OCI-LY3 (cell line): ENCODE measurements around the gene ELP2.
"Not testable (repeated sequence)": the region's sequence is repeated elsewhere in the genome, so short reads cannot be mapped to it uniquely, and the experiment has no call there.

Experiments used
- H2AFZ ChIP-seq: fragments of 200-600, 300-600 bp; shearing (Covaris generic); 2 replicates; pipeline ENCODE4 v1.6.0; 2014; ENCODE audit warnings: antibody characterized with exemption, low read depth, low read length
- H3K27ac ChIP-seq: fragments of 200-600, 300-600 bp; sonication (generic); 2 replicates; pipeline ENCODE4 v1.5.1; 2014; ENCODE audit warnings: mild to moderate bottlenecking, low read length, moderate library complexity, mixed read lengths
- H3K27me3 ChIP-seq: fragments of 200-600, 300-600 bp; sonication (generic); 2 replicates; pipeline ENCODE4 v1.6.1; 2014; ENCODE audit warnings: low read depth, low read length, mixed read lengths
- H3K36me3 ChIP-seq: fragments of 200-600, 300-600 bp; sonication (generic); replicated peaks from 2 replicates; pipeline ENCODE3; 2014; ENCODE audit warnings: low read depth, low read length, mixed read lengths
- H3K4me1 ChIP-seq: fragments of 300-600, 200-600 bp; sonication (generic); 2 replicates; pipeline ENCODE4 v1.6.1; 2014; ENCODE audit warnings: low read length, mixed read lengths
- H3K4me2 ChIP-seq: fragments of 200-600, 300-600 bp; sonication (generic); 2 replicates; pipeline ENCODE4 v1.6.1; 2014; ENCODE audit warnings: low read length, mixed read lengths
- H3K4me3 ChIP-seq: fragments of 300-600, 200-600 bp; sonication (generic); 2 replicates; pipeline ENCODE4 v1.5.1; 2014; ENCODE audit warnings: antibody characterized with exemption, mild to moderate bottlenecking, low read length, moderate library complexity
- H3K79me2 ChIP-seq: fragments of 300-600, 200-600 bp; shearing (Covaris generic); 2 replicates; pipeline ENCODE4 v1.6.1; 2014; ENCODE audit warnings: mild to moderate bottlenecking, low read length, mixed read lengths
- H3K9ac ChIP-seq: fragments of 300-600, 200-600 bp; shearing (Covaris generic); 2 replicates; pipeline ENCODE4 v1.6.0; 2014; ENCODE audit warnings: mild to moderate bottlenecking, low read length, moderate library complexity
- H3K9me3 ChIP-seq: fragments of 200-600, 300-600 bp; shearing (Covaris generic); 2 replicates; pipeline ENCODE4 v1.6.1; 2014; ENCODE audit warnings: low read length, mixed read lengths; ENCODE audit not compliant: insufficient read depth
- H4K20me1 ChIP-seq: fragments of 200-600, 300-600 bp; sonication (generic); 2 replicates; pipeline ENCODE4 v1.6.1; 2016; ENCODE audit warnings: low read length, mixed read lengths; ENCODE audit not compliant: insufficient read depth
- CTCF ChIP-seq: fragments of 200-600, 300-600 bp; sonication (generic); IDR thresholded peaks from 2 replicates; pipeline ENCODE4 v1.5.1; 2014; ENCODE audit warnings: antibody characterized with exemption, low read length, low read depth
- EZH2phosphoT487 ChIP-seq: fragments of 200-600 bp; shearing (Covaris generic); IDR thresholded peaks from 2 replicates; pipeline ENCODE4 v1.6.1; 2018; ENCODE audit warnings: antibody characterized with exemption, mixed run types, low read depth

The ELP2 gene

GRCh38 chr18:36203360-36203895, 73.7 kb downstream of the ELP2 start:
- H2AFZ ChIP-seq: no peak overlapping the region
- no peaks in the 10 kb centered on the region for H3K27me3 ChIP-seq
- H3K9ac ChIP-seq: no peak overlapping the region
- no peaks in the 10 kb centered on the region for H3K4me1 ChIP-seq
- no peak overlapping the region for H3K4me2 ChIP-seq
- H4K20me1 ChIP-seq: no peaks in the 10 kb centered on the region
- no peak overlapping the region for H3K27ac ChIP-seq
- no peaks in the 10 kb centered on the region for H3K9me3 ChIP-seq
- no peaks in the 10 kb centered on the region for H3K36me3 ChIP-seq
- no peaks in the 10 kb centered on the region for H3K79me2 ChIP-seq
- TF ChIP-seq EZH2phosphoT487 (no peak), CTCF (no peak)
- H3K4me3 ChIP-seq: no peak overlapping the region

- Histone ChIP-seq H4K20me1 (no peaks in the 10 kb centered on the region), H3K79me2 (no peaks in the 10 kb centered on the region), H3K9me3 (no peaks in the 10 kb centered on the region), H3K36me3 (no peaks in the 10 kb centered on the region), H2AFZ (no peak overlapping the region), H3K27ac (no peak overlapping the region), H3K4me2 (no peak overlapping the region), H3K4me3 (no peak overlapping the region), H3K4me1 (no peaks in the 10 kb centered on the region), H3K9ac (no peak overlapping the region), H3K27me3 (no peaks in the 10 kb centered on the region)
- TF ChIP-seq EZH2phosphoT487: no peak
- TF ChIP-seq CTCF: no peak
Measured at GRCh38 chr18:36205166-36205565, 75.5 kb downstream of the ELP2 start.

- Histone ChIP-seq H4K20me1 (no peaks in the 10 kb centered on the region), H3K36me3 (no peaks in the 10 kb centered on the region), H3K9ac (no peak overlapping the region), H3K4me2 (no peak overlapping the region), H3K9me3 (no peaks in the 10 kb centered on the region), H3K79me2 (no peaks in the 10 kb centered on the region), H3K4me3 (no peak overlapping the region), H2AFZ (no peak overlapping the region), H3K27ac (no peak overlapping the region), H3K4me1 (no peaks in the 10 kb centered on the region), H3K27me3 (no peaks in the 10 kb centered on the region)
- no peak for TF ChIP-seq EZH2phosphoT487
- no peak for TF ChIP-seq CTCF
Measured at GRCh38 chr18:36207303-36207702, 77.6 kb downstream of the ELP2 start.

DNA sequence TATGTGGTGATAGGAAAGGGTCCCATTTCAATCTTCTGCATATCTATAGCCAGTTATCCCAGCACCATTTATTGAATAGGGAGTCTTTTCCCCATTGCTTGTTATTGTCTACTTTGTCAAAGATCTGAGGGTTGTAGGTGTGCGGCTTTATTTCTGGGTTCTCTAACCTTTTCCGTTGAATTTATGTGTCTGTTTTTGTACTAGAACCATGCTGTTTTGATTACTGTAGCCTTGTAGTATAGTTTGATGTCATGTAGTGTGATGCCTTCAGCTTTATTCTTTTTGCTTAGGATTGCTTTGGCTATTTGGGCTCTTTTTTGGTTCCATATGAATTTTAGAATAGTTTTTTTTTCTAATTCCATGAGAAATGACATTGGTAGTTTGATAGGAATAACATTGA, 78.3 kb downstream of the ELP2 start:
- H4K20me1 ChIP-seq, H3K27me3 ChIP-seq, H3K36me3 ChIP-seq, H3K27ac ChIP-seq, H3K9ac ChIP-seq, H3K79me2 ChIP-seq, H3K4me1 ChIP-seq, H3K4me3 ChIP-seq, H3K4me2 ChIP-seq, H3K9me3 ChIP-seq, H2AFZ ChIP-seq: not testable (repeated sequence)

DNA sequence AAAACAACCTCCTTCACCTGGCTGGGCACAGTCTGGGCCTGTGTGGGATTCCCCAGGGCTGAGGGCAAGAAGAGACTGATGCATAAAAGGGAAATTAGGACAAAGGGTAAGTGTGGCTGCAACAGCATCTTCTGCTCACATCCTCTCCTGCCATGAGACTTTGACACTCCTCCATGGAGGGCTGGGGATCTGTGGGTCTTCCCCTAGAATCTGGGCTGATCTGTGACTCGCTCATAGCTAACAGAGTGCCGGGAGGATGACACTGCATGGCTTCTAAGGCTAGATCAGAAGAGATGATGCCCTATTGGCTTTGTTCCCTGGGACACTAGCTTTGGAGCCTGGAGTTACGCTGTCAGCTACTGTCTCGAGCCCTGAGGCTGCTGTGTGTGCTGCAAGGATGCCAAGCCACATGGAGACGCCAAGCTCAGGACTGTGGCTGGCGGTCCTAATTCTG, 81.9 kb downstream of the ELP2 start:
- H3K4me3 ChIP-seq: no peak overlapping the region
- H3K4me1 ChIP-seq: no peaks in the 10 kb centered on the region
- no peaks in the 10 kb centered on the region for H4K20me1 ChIP-seq
- no peaks in the 10 kb centered on the region for H3K27me3 ChIP-seq
- H3K36me3 ChIP-seq: no peaks in the 10 kb centered on the region
- no peak overlapping the region for H3K27ac ChIP-seq
- no peak overlapping the region for H3K4me2 ChIP-seq
- no peaks in the 10 kb centered on the region for H3K79me2 ChIP-seq
- H3K9ac ChIP-seq: no peak overlapping the region
- H3K9me3 ChIP-seq: no peaks in the 10 kb centered on the region
- no peak overlapping the region for H2AFZ ChIP-seq
- TF ChIP-seq CTCF: no peak
- no peak for TF ChIP-seq EZH2phosphoT487
